ENCODE measurements around the gene CDK6.

DNA sequence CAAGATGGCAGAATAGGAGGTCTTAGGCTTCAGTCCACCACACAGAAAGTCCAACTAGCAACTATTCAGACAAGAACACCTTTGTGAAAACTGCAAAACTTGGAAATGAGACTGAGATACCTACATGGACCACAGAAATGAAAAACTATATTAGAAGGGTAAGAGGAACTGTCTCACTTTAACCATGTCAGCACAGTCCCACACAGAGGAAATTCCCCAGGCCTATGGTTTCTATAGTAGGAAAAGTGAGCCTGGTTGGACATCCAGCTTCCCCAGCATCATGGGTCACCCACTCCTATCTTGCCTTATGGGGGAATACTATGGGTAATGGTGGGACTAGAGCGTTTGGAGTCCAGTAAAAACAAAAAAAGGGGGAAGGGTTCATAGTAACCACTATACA lies 38.8 kb upstream of the CDK6 start:
- no peak for TF ChIP-seq POLR2A (IDR thresholded peaks at IDR 0.05)
- TF ChIP-seq, protein P1, sequence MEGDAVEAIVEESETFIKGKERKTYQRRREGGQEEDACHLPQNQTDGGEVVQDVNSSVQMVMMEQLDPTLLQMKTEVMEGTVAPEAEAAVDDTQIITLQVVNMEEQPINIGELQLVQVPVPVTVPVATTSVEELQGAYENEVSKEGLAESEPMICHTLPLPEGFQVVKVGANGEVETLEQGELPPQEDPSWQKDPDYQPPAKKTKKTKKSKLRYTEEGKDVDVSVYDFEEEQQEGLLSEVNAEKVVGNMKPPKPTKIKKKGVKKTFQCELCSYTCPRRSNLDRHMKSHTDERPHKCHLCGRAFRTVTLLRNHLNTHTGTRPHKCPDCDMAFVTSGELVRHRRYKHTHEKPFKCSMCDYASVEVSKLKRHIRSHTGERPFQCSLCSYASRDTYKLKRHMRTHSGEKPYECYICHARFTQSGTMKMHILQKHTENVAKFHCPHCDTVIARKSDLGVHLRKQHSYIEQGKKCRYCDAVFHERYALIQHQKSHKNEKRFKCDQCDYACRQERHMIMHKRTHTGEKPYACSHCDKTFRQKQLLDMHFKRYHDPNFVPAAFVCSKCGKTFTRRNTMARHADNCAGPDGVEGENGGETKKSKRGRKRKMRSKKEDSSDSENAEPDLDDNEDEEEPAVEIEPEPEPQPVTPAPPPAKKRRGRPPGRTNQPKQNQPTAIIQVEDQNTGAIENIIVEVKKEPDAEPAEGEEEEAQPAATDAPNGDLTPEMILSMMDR (IDR thresholded peaks at IDR 0.05) = no peak

Measured in right lobe of liver (tissue), 4 donors.